K562 (cell line): ENCODE results near the gene CFAP107. TPM values are rescaled to one million over a fixed set of nuclear protein-coding genes. Genes with fewer than 3 reads are reported as not detected.

Experiments
- ATAC-seq: fragments of 200-7000 bp; cut with Tn5 transposase; 3 replicates; pipeline ENCODE4 v1.9.1; 2020; ENCODE audit warnings: moderate library complexity
- BruUV-seq: library from RNA; stranded (reverse); fragments of 400-500 nt; replicated peaks from 2 replicates; lab custom pipeline; 2021; lab: Mats Ljungman, UMichigan
- CTCF ChIA-PET: fragments of 300-600 bp; formaldehyde crosslinking; extraction: SDS; loops from one replicate; lab custom pipeline; 2021; ENCODE audit warnings: low intra/inter-chr PET ratio; lab: Yijun Ruan, JAX
- POLR2A ChIA-PET: fragments of 300-600, 350-650 bp; sonication (Branson Sonifier 250); formaldehyde crosslinking; extraction: SDS; loops from one replicate; lab custom pipeline; 2021; ENCODE audit warnings: antibody characterized with exemption, inconsistent platforms; lab: Yijun Ruan, JAX
- DNase-seq, 4 experiments: peaks; one replicate each; pipeline versions ENCODE4 v3.0.0 to v3.0.0-alpha.2; 2011 to 2018; ENCODE audit warnings: low spot score in 3 of 4, mixed read lengths in 3 of 4; ENCODE audit errors: extremely low read depth in 1 of 4
- FAIRE-seq: peaks from 2 replicates; lab custom pipeline; 2011; peaks lifted over from hg19 to GRCh38; lab: Jason Lieb, UNC
- H2AFZ ChIP-seq: 2 replicates; pipeline ENCODE4 v1.6.0; 2011; ENCODE audit warnings: low read depth, low read length, control low read depth, inconsistent platforms
- H3K27ac ChIP-seq: fragments of 200-600 bp; 3 replicates; pipeline ENCODE4 v1.8.0; 2011; ENCODE audit warnings: low read depth, mild to moderate bottlenecking, control low read depth, inconsistent platforms, low read length, moderate library complexity, mixed read lengths; ENCODE audit errors: extremely low read depth
- H3K27me3 ChIP-seq, 2 experiments: fragments of 300-600 bp in 1 of 2; 2 replicates in 1 of 2; 3 replicates in 1 of 2; pipeline versions ENCODE4 v1.6.0 to v1.8.0; 2011; ENCODE audit warnings: inconsistent platforms in 2 of 2, low read length in 2 of 2, mild to moderate bottlenecking in 1 of 2, mixed read lengths in 1 of 2, moderate library complexity in 1 of 2; ENCODE audit not compliant: control insufficient read depth in 2 of 2, insufficient read depth in 2 of 2
- H3K36me3 ChIP-seq: fragments of 300-600 bp; 3 replicates; pipeline ENCODE4 v1.8.0; 2011; ENCODE audit warnings: mild to moderate bottlenecking, low read length, inconsistent platforms; ENCODE audit not compliant: control insufficient read depth, insufficient read depth
- H3K4me1 ChIP-seq, 2 experiments: fragments of 200-600 bp in 1 of 2; replicated peaks in 1 of 2; 2 replicates in 1 of 2; 3 replicates in 1 of 2; pipeline versions ENCODE4 v1.5.1 to v1.8.0; 2011; ENCODE audit warnings: inconsistent platforms in 2 of 2, low read length in 2 of 2, mild to moderate bottlenecking in 1 of 2, mixed read lengths in 1 of 2, moderate library complexity in 1 of 2; ENCODE audit not compliant: control insufficient read depth in 2 of 2, insufficient read depth in 2 of 2
- H3K4me2 ChIP-seq: 2 replicates; pipeline ENCODE4 v1.6.1; 2011; ENCODE audit warnings: low read length, control low read depth, inconsistent platforms, mixed read lengths; ENCODE audit not compliant: insufficient read depth
- H3K4me3 ChIP-seq: fragments of 200-600 bp; sonication (generic), shearing (Covaris generic); 2 replicates; pipeline ENCODE4 v1.5.1; 2016; ENCODE audit warnings: control low read depth, inconsistent platforms
- H3K79me2 ChIP-seq: fragments of 200-600 bp; 3 replicates; pipeline ENCODE4 v1.8.0; 2011; ENCODE audit warnings: low read length, inconsistent platforms; ENCODE audit not compliant: control insufficient read depth, insufficient read depth
- H3K9ac ChIP-seq, 2 experiments: 2 replicates each; pipeline versions ENCODE4 v1.6.0 to v1.6.1; 2011; ENCODE audit warnings: low read depth in 2 of 2, low read length in 2 of 2, control low read depth in 1 of 2, inconsistent platforms in 1 of 2, mild to moderate bottlenecking in 1 of 2, mixed read lengths in 1 of 2; ENCODE audit not compliant: insufficient read depth in 1 of 2
- H3K9me1 ChIP-seq: one replicate; pipeline ENCODE4 v1.6.0; 2011; ENCODE audit warnings: inconsistent platforms, mild to moderate bottlenecking, low read length, moderate library complexity; ENCODE audit not compliant: control insufficient read depth, insufficient read depth
- H3K9me3 ChIP-seq: replicated peaks from 2 replicates; pipeline ENCODE4 v1.5.1; 2011; ENCODE audit warnings: low read depth, low read length, inconsistent platforms; ENCODE audit not compliant: control insufficient read depth, insufficient read depth
- H4K20me1 ChIP-seq: replicated peaks from 2 replicates; pipeline ENCODE4 v1.6.1; 2011; ENCODE audit warnings: low read length, inconsistent platforms, mixed read lengths; ENCODE audit not compliant: control insufficient read depth, insufficient read depth
- CC2D1A ChIP-seq: fragments of 450-650 bp; IDR thresholded peaks from 2 replicates; pipeline ENCODE4 v1.6.1; 2017; ENCODE audit warnings: mild to moderate bottlenecking
- CCNT2 ChIP-seq: IDR thresholded peaks from 2 replicates; pipeline ENCODE4 v1.6.1; 2011; ENCODE audit warnings: borderline replicate concordance, low read depth, mild to moderate bottlenecking, moderate library complexity, mixed read lengths, low read length; ENCODE audit not compliant: insufficient read length; ENCODE audit errors: extremely low read depth
- FOXJ2 ChIP-seq: fragments of 200-800 bp; sonication (Bioruptor generic); IDR thresholded peaks from 2 replicates; pipeline ENCODE4 v1.6.1; 2016; ENCODE audit warnings: missing genetic modification characterization, missing compliant biosample characterization
- MAFG ChIP-seq: fragments of 450-650 bp; conservative IDR thresholded peaks from 2 replicates; pipeline ENCODE4 v1.6.1; 2016; ENCODE audit warnings: missing genetic modification characterization, missing compliant biosample characterization
- SIX5 ChIP-seq, 2 experiments: IDR thresholded peaks; 2 replicates each; pipeline ENCODE4 v1.6.1; 2011; ENCODE audit warnings: low read length in 2 of 2, borderline replicate concordance in 1 of 2, low read depth in 1 of 2, mild to moderate bottlenecking in 1 of 2, moderate library complexity in 1 of 2; ENCODE audit not compliant: insufficient read depth in 1 of 2
- ZNF232 ChIP-seq: sonication (generic); formaldehyde crosslinking; IDR thresholded peaks from 2 replicates; pipeline ENCODE4 v1.8.0; 2022; ENCODE audit warnings: mild to moderate bottlenecking, missing genetic modification reagents
- ZNF408 ChIP-seq: fragments of 250-450 bp; sonication (Bioruptor Pico); IDR thresholded peaks from 2 replicates; pipeline ENCODE4 v1.4.0; 2020; ENCODE audit warnings: low read depth, mild to moderate bottlenecking, moderate library complexity
- ZNF668 ChIP-seq: fragments of 250-450 bp; sonication (Bioruptor Pico); IDR thresholded peaks from 2 replicates; pipeline ENCODE4 v1.8.0; 2022; ENCODE audit warnings: mild to moderate bottlenecking, inconsistent platforms
- ZNF696 ChIP-seq: fragments of 250-450 bp; sonication (Bioruptor Pico); conservative IDR thresholded peaks from 2 replicates; pipeline ENCODE4 v1.4.0; 2020; ENCODE audit warnings: mild to moderate bottlenecking, moderate library complexity
- ZNF778 ChIP-seq: fragments of 450-650 bp; formaldehyde crosslinking; IDR thresholded peaks from 2 replicates; pipeline ENCODE4 v1.4.0; 2020; ENCODE audit warnings: mild to moderate bottlenecking, moderate library complexity
- WGBS: fragments of 100-300 bp; shearing (Covaris generic); methylation state at CpG from one replicate; pipeline ENCODE4 v1.1.6; 2016; ENCODE audit warnings: low coverage, mixed read lengths; ENCODE audit not compliant: insufficient coverage; ENCODE audit errors: missing lambda C conversion rate; 5-methylcytosine and 5-hydroxymethylcytosine counted together
- in situ Hi-C: fragments of 300-500 bp; cut with MboI; formaldehyde crosslinking; loops from 4 replicates; pipeline ENCODE4 v1.15.0; 2018; ENCODE audit warnings: inconsistent platforms, mixed read lengths
- intact Hi-C: fragments of 100-400 bp; cut with micrococcal nuclease; formaldehyde crosslinking; loops from 2 replicates; pipeline ENCODE4 v1.14.2; 2022
- polyA plus RNA-seq, 8 experiments: library from polyadenylated mRNA; depleted of rRNA in 4 of 8; stranded (reverse) in 5 of 8; unstranded in 3 of 8; fragments of >200 nt; fragmentation: Nextera tagmentation in 2 of 8; fragmentation: Illumina TruSeq in 1 of 8; extraction: Ambion mirVana in 2 of 8; extraction: Trizol in 1 of 8; gene quantifications; 2 replicates each; pipeline versions ENCODE4 v1.2.1 to v1.2.3, GENCODE V29; 2011 to 2014; ENCODE audit warnings: inconsistent platforms in 1 of 8, missing spikeins in 1 of 8
- total RNA-seq, 7 experiments: library from RNA; depleted of rRNA in 6 of 7; stranded (reverse); fragments of >200 nt in 6 of 7; fragmentation: Illumina TruSeq in 2 of 7; extraction: Trizol in 2 of 7; gene quantifications; 2 replicates each; pipeline versions ENCODE4 v1.2.1 to v1.2.3, GENCODE V29; 2011 to 2021; ENCODE audit warnings: low replicate concordance in 1 of 7
- TF ChIP-seq, protein P1 (sequence below): sonication (generic); formaldehyde crosslinking; IDR thresholded peaks from 2 replicates; pipeline ENCODE4 v1.5.0; 2020; ENCODE audit warnings: missing genetic modification reagents
- TF ChIP-seq, protein P2 (sequence below): fragments of 250-450 bp; sonication (Bioruptor Pico); IDR thresholded peaks from 2 replicates; pipeline ENCODE4 v1.4.0; 2020; ENCODE audit warnings: mild to moderate bottlenecking, moderate library complexity, borderline replicate concordance

Gene CFAP107
- total and polyA plus RNA-seq, 9 of the 15 experiments (the other 6 are each of a cell fraction or from before 2014, with no cell fraction given): 0.03 to 0.08 TPM; not detected in 7

DNA sequence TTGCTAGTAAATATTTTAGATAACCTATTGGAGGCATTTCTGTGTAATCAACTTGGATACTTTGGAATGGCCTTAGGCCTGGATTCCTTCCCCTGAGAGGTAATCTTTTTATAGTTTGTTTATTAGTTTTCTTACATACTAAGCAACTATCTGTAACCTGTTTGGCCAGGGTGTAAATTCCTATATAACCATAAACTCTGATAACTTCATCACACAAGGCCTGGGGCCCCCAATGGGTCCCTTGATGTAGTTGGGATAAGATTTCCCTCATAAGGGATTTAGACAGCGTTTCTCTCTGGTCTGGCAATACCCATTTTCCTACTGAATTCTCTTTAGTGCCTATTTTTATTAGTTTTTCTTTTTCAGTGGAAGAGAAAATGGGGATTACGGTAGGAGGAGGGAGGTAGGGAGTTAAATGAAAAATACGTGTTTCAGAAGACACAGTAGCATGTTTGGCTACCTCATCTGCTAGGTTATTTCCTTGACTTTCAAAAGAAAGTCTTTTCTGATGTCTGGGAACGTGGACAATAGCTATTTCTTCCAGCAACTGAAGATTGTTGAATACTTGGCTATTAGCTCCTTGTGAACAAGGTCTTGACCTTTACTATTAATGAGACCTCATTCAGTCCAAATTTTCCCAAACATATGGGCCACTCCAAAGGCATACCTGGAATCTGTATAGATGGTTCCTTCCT lies 37.5 kb upstream of the CFAP107 start:
- TF ChIP-seq ZNF408 (CRISPR knock-in tag): no peak
- no peak for TF ChIP-seq MAFG
- TF ChIP-seq, protein P1, sequence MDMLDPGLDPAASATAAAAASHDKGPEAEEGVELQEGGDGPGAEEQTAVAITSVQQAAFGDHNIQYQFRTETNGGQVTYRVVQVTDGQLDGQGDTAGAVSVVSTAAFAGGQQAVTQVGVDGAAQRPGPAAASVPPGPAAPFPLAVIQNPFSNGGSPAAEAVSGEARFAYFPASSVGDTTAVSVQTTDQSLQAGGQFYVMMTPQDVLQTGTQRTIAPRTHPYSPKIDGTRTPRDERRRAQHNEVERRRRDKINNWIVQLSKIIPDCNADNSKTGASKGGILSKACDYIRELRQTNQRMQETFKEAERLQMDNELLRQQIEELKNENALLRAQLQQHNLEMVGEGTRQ (CRISPR knock-in tag): no peak
- no peak for TF ChIP-seq ZNF778 (CRISPR knock-in tag)
- no peak for TF ChIP-seq ZNF232 (CRISPR knock-in tag)
- no peak for TF ChIP-seq FOXJ2
- TF ChIP-seq CC2D1A: no peak
- TF ChIP-seq, protein P2, sequence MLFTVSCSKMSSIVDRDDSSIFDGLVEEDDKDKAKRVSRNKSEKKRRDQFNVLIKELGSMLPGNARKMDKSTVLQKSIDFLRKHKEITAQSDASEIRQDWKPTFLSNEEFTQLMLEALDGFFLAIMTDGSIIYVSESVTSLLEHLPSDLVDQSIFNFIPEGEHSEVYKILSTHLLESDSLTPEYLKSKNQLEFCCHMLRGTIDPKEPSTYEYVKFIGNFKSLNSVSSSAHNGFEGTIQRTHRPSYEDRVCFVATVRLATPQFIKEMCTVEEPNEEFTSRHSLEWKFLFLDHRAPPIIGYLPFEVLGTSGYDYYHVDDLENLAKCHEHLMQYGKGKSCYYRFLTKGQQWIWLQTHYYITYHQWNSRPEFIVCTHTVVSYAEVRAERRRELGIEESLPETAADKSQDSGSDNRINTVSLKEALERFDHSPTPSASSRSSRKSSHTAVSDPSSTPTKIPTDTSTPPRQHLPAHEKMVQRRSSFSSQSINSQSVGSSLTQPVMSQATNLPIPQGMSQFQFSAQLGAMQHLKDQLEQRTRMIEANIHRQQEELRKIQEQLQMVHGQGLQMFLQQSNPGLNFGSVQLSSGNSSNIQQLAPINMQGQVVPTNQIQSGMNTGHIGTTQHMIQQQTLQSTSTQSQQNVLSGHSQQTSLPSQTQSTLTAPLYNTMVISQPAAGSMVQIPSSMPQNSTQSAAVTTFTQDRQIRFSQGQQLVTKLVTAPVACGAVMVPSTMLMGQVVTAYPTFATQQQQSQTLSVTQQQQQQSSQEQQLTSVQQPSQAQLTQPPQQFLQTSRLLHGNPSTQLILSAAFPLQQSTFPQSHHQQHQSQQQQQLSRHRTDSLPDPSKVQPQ: no peak
- TF ChIP-seq SIX5 (IDR thresholded peaks at IDR 0.05; ENCODE audit: borderline replicate concordance in 1 of 2, insufficient read depth in 1 of 2, low read depth in 1 of 2, low read length in 2 of 2): no peak
- TF ChIP-seq ZNF668 (CRISPR knock-in tag): no peak
- TF ChIP-seq ZNF696: no peak
- no peak for TF ChIP-seq CCNT2
- ChIA-PET POLR2A (interaction anchor here (0.7 to 1.1 kb wide), 3 partner anchors 13 to 285 kb away, joined by 3 to 5 read pairs (median 3); no protein-coding TSS in a partner anchor), CTCF (no interaction called here)
- intact Hi-C loops: no loop called here
- FAIRE-seq (no peak), DNase-seq (no peak), ATAC-seq (no peak)
- Histone ChIP-seq H3K9me3 (no peaks in the 10 kb centered on the region), H3K4me2 (no peak overlapping the region), H3K36me3 (no peaks in the 10 kb centered on the region), H3K27ac (no peak overlapping the region), H3K9ac (no peak overlapping the region), H3K79me2 (no peaks in the 10 kb centered on the region), H3K27me3 (peaks cover 4 to 9% of the 10 kb centered on the region in 2 experiments; a peak in 4 of 5 replicates), H3K4me1 (no peaks in the 10 kb centered on the region), H3K9me1 (no peaks in the 10 kb centered on the region), H2AFZ (no peak overlapping the region), H3K4me3 (no peak overlapping the region), H4K20me1 (no peaks in the 10 kb centered on the region)
- in situ Hi-C loops: no loop called here
- no TSS peak for BruUV-seq
- 1% methylated on average over 4 of the region's 4 CpGs for WGBS
